K562 (cell line): ENCODE measurements around the gene POLR3G. TPM values are rescaled to one million over a fixed set of nuclear protein-coding genes. Genes with fewer than 3 reads are reported as not detected.
A peak's percentile ranks its signal among the peaks of the same experiment; 100 is the strongest.

Experiments used
- ATF1 ChIP-seq, 2 experiments: fragments of 450-650 bp in 1 of 2; IDR thresholded peaks; 2 replicates each; pipeline ENCODE4 v1.6.1; 2016; ENCODE audit warnings: missing compliant biosample characterization in 1 of 2, missing genetic modification characterization in 1 of 2
- DACH1 ChIP-seq: fragments of 450-650 bp; IDR thresholded peaks from 2 replicates; pipeline ENCODE4 v1.6.1; 2018; ENCODE audit not compliant: partially characterized antibody
- EGR1 ChIP-seq: fragments of 450-650 bp; conservative IDR thresholded peaks from 2 replicates; pipeline ENCODE4 v1.6.1; 2017; ENCODE audit warnings: mild to moderate bottlenecking
- ELK3 ChIP-seq: fragments of 450-650 bp; formaldehyde crosslinking; IDR thresholded peaks from 2 replicates; pipeline ENCODE4 v1.4.0; 2020; ENCODE audit warnings: mild to moderate bottlenecking
- GATA2 ChIP-seq: sonication (generic); formaldehyde crosslinking; IDR thresholded peaks from 2 replicates; pipeline ENCODE4 v1.4.0; 2020; ENCODE audit warnings: mild to moderate bottlenecking, missing genetic modification reagents
- HNRNPH1 ChIP-seq: fragments of 200-400 bp; formaldehyde crosslinking; optimal IDR thresholded peaks from 2 replicates; pipeline ENCODE3; 2017; ENCODE audit warnings: low read depth, mild to moderate bottlenecking, low read length, moderate library complexity
- PHTF2 ChIP-seq: fragments of 250-450 bp; sonication (Bioruptor Pico); IDR thresholded peaks from 2 replicates; pipeline ENCODE4 v1.5.0; 2021; ENCODE audit warnings: mild to moderate bottlenecking
- POLR2B ChIP-seq: fragments of 450-650 bp; IDR thresholded peaks from 2 replicates; pipeline ENCODE4 v1.6.1; 2018; ENCODE audit warnings: low read depth; ENCODE audit not compliant: partially characterized antibody
- SAFB ChIP-seq: fragments of 200-400 bp; formaldehyde crosslinking; IDR thresholded peaks from 2 replicates; pipeline ENCODE4 v1.6.1; 2017; ENCODE audit warnings: low read depth, low read length, borderline replicate concordance
- STAG1 ChIP-seq: sonication (generic); formaldehyde crosslinking; IDR thresholded peaks from 2 replicates; pipeline ENCODE4 v1.5.0; 2020; ENCODE audit warnings: missing genetic modification reagents, borderline replicate concordance
- STAT5A ChIP-seq: IDR thresholded peaks from 2 replicates; pipeline ENCODE4 v1.6.1; 2012; ENCODE audit warnings: low read length, inconsistent platforms, borderline replicate concordance
- TAF7 ChIP-seq: fragments of 450-650 bp; IDR thresholded peaks from 2 replicates; pipeline ENCODE4 v1.6.1; 2016; ENCODE audit warnings: missing genetic modification characterization, missing compliant biosample characterization
- TRIM25 ChIP-seq: fragments of 450-650 bp; IDR thresholded peaks from 2 replicates; pipeline ENCODE4 v1.7.0; 2016; ENCODE audit warnings: borderline replicate concordance
- ZC3H11A ChIP-seq: IDR thresholded peaks from 2 replicates; pipeline ENCODE4 v1.6.1; 2012; ENCODE audit warnings: low read depth, low read length, improper control_type of control experiment
- ZNF224 ChIP-seq: sonication (generic); formaldehyde crosslinking; IDR thresholded peaks from 2 replicates; pipeline ENCODE4 v1.8.0; 2022; ENCODE audit warnings: mild to moderate bottlenecking, missing genetic modification reagents
- ZNF316 ChIP-seq: fragments of 450-650 bp; IDR thresholded peaks from 2 replicates; pipeline ENCODE4 v1.6.1; 2016
- ZNF57 ChIP-seq: fragments of 450-650 bp; formaldehyde crosslinking; IDR thresholded peaks from 2 replicates; pipeline ENCODE4 v1.4.0; 2020; ENCODE audit warnings: mild to moderate bottlenecking, moderate library complexity
- polyA plus RNA-seq, 8 experiments: library from polyadenylated mRNA; depleted of rRNA in 4 of 8; stranded (reverse) in 5 of 8; unstranded in 3 of 8; fragments of >200 nt; fragmentation: Nextera tagmentation in 2 of 8; fragmentation: Illumina TruSeq in 1 of 8; extraction: Ambion mirVana in 2 of 8; extraction: Trizol in 1 of 8; gene quantifications; 2 replicates each; pipeline versions ENCODE4 v1.2.1 to v1.2.3, GENCODE V29; 2011 to 2014; ENCODE audit warnings: inconsistent platforms in 1 of 8, missing spikeins in 1 of 8
- total RNA-seq, 7 experiments: library from RNA; depleted of rRNA in 6 of 7; stranded (reverse); fragments of >200 nt in 6 of 7; fragmentation: Illumina TruSeq in 2 of 7; extraction: Trizol in 2 of 7; gene quantifications; 2 replicates each; pipeline versions ENCODE4 v1.2.1 to v1.2.3, GENCODE V29; 2011 to 2021; ENCODE audit warnings: low replicate concordance in 1 of 7
- TF ChIP-seq, protein P1 (sequence below): fragments of 250-450 bp; sonication (Bioruptor Pico); IDR thresholded peaks from 2 replicates; pipeline ENCODE4 v1.8.0; 2022; ENCODE audit warnings: inconsistent platforms
- TF ChIP-seq, protein P2 (sequence below): fragments of 250-450 bp; sonication (Bioruptor Pico); IDR thresholded peaks from 2 replicates; pipeline ENCODE4 v1.8.0; 2022; ENCODE audit warnings: inconsistent platforms, mild to moderate bottlenecking, moderate library complexity, borderline replicate concordance

Gene POLR3G
- total and polyA plus RNA-seq, 9 of the 15 experiments (the other 6 are each of a cell fraction or from before 2014, with no cell fraction given) = 39.0 to 111 (median 59.0) TPM

DNA sequence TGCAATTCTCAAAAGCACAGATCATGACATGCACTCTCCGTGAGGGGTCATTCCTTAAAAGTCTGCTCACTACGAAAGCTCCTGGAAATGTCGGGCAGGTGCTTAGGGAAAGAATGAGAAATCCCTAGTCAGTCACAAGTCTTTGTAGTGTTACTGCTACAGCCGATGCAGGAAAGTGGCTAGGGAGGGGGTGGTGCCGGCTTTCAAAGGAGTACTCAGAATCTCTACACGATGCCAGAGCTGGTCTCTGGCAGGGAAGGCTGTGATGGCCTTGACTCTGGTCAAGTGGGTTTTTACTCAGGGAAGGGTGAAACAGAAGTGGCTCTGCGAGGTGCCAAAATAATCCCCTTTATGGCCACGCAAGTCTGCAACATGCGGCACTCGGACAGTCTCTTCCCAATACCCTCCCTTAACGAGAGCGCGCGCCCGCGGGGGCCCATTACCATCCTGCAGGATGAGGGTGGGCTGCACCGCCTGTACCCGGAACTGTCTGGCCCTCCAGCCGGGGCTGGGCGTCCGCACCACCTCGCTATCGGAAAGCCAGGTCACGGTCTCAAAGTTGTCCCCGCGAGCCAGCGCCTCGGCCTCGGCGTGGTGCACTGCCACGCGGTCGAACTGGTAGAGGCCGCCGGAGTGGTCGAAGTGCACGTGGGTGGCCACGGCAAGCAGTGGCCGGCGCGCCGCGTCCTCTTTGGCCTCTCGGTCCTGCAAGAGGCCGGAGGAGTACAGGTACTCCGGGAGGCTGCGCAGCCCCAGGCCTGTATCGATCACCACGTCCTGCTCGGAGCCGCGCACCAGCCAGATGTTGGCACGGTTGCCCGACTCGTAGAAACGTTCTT is 1.0 kb upstream of the POLR3G start (continued):
- no peak for TF ChIP-seq EGR1
- no peak; the same call in 1 of the 2 replicates for TF ChIP-seq STAG1 (CRISPR knock-in tag)
- TF ChIP-seq POLR2B = no peak
- TF ChIP-seq ZNF57 = 0 out of 2 replicates have a peak, but pooled peaks have one; percentile 6
- TF ChIP-seq ZC3H11A = no peak
- TF ChIP-seq, protein P1, sequence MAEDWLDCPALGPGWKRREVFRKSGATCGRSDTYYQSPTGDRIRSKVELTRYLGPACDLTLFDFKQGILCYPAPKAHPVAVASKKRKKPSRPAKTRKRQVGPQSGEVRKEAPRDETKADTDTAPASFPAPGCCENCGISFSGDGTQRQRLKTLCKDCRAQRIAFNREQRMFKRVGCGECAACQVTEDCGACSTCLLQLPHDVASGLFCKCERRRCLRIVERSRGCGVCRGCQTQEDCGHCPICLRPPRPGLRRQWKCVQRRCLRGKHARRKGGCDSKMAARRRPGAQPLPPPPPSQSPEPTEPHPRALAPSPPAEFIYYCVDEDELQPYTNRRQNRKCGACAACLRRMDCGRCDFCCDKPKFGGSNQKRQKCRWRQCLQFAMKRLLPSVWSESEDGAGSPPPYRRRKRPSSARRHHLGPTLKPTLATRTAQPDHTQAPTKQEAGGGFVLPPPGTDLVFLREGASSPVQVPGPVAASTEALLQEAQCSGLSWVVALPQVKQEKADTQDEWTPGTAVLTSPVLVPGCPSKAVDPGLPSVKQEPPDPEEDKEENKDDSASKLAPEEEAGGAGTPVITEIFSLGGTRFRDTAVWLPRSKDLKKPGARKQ (CRISPR knock-in tag) = no peak
- no peak for TF ChIP-seq ELK3
- TF ChIP-seq STAT5A = no peak
- TF ChIP-seq, protein P2, sequence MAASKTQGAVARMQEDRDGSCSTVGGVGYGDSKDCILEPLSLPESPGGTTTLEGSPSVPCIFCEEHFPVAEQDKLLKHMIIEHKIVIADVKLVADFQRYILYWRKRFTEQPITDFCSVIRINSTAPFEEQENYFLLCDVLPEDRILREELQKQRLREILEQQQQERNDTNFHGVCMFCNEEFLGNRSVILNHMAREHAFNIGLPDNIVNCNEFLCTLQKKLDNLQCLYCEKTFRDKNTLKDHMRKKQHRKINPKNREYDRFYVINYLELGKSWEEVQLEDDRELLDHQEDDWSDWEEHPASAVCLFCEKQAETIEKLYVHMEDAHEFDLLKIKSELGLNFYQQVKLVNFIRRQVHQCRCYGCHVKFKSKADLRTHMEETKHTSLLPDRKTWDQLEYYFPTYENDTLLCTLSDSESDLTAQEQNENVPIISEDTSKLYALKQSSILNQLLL (CRISPR knock-in tag) = no peak
- no peak for TF ChIP-seq SAFB
- TF ChIP-seq ZNF316 = no peak
- no peak for TF ChIP-seq TRIM25
- TF ChIP-seq TAF7 (tag) = no peak
- peak; percentile 21; the same call in 1 of the 2 replicates for TF ChIP-seq GATA2 (CRISPR knock-in tag)
- no peak for TF ChIP-seq DACH1
- TF ChIP-seq ATF1 (CRISPR knock-in tag; IDR thresholded peaks at IDR 0.05) = peak; percentile 11; the same call in 1 of the 2 replicates
- no peak for TF ChIP-seq ATF1 (tag; IDR thresholded peaks at IDR 0.05)
- 0 out of 2 replicates have a peak, but pooled peaks have one; percentile 47 for TF ChIP-seq ZNF224 (CRISPR knock-in tag)
- no peak for TF ChIP-seq PHTF2 (CRISPR knock-in tag)
- no peak for TF ChIP-seq HNRNPH1
